Ovary (tissue), 9 donors: Measurements from ENCODE around the gene RTTN. TPM values are rescaled to one million over a fixed set of nuclear protein-coding genes. Genes with fewer than 3 reads are reported as not detected.

Experiments
- DNase-seq, 5 donors: peaks; one replicate each; pipeline ENCODE4 v3.0.0-alpha.2; 2019 to 2020
- H3K27ac ChIP-seq, 2 donors: fragments of 200-600 bp; one replicate each; pipeline versions ENCODE4 v1.5.1 to v1.8.0; 2019 to 2022
- H3K27me3 ChIP-seq: fragments of 200-600 bp; one replicate; pipeline ENCODE4 v1.8.0; 2022
- H3K36me3 ChIP-seq: fragments of 200-600 bp; sonication (generic); one replicate; pipeline ENCODE4 v1.5.1; 2019
- H3K4me1 ChIP-seq: one replicate; pipeline ENCODE4 v1.8.1; 2013; ENCODE audit warnings: mild to moderate bottlenecking, moderate library complexity; ENCODE audit not compliant: insufficient read depth
- H3K4me3 ChIP-seq: fragments of 200-600 bp; sonication (generic); one replicate; pipeline ENCODE4 v1.5.1; 2017
- H3K9me3 ChIP-seq, 2 donors: fragments of 200-600 bp in 1 of 2; sonication (generic) in 1 of 2; one replicate each; pipeline versions ENCODE4 v1.5.1 to v1.8.1; 2013 to 2019; ENCODE audit warnings: mild to moderate bottlenecking in 1 of 2, moderate library complexity in 1 of 2
- EP300 ChIP-seq: sonication (generic); formaldehyde crosslinking; IDR thresholded peaks from one replicate; pipeline ENCODE4 v1.6.1; 2017; ENCODE audit warnings: antibody characterized with exemption
- POLR2A ChIP-seq: fragments of 450-650 bp; IDR thresholded peaks from one replicate; pipeline ENCODE4 v1.6.1; 2017; ENCODE audit warnings: antibody characterized with exemption, mild to moderate bottlenecking, moderate library complexity
- WGBS, 3 donors: extraction: QIAGEN DNeasy Blood & Tissue Kit in 1 of 3; methylation state at CpG; one replicate each; pipeline versions ENCODE4 v1.1.5 to v1.1.7; 2013 to 2017; 5-methylcytosine and 5-hydroxymethylcytosine counted together
- intact Hi-C, 4 donors: fragments of 100-400 bp; cut with DNase I; formaldehyde crosslinking; loops; one replicate each; pipeline versions ENCODE4 v1.11.0 to v1.15.1; 2022 to 2023
- polyA plus RNA-seq, 2 donors: library from polyadenylated mRNA; stranded (reverse); fragments of 200-250 nt in 1 of 2; fragments of 350-450 nt in 1 of 2; fragmentation: Illumina TruSeq in 1 of 2; extraction: RNeasy Lipid Tissue Mini Kit (QIAGEN cat#74804) in 1 of 2; gene quantifications; one replicate each; pipeline ENCODE4 v1.2.3, GENCODE V29; 2013 to 2014
- total RNA-seq, 7 donors: library from RNA; depleted of rRNA in 2 of 7; stranded (reverse); fragments of >200 nt in 2 of 7; fragmentation: NEBNext Ultra II Directional in 3 of 7; extraction: Animal tissue kit (Norgen Biotek cat#: 25700) in 3 of 7; gene quantifications; one replicate each; pipeline versions ENCODE4 v1.1.0 to v1.2.4, GENCODE V29; 2016 to 2023
- TF ChIP-seq, protein P1 (sequence below), 3 donors: fragments of 450-650 bp in 2 of 3; fragments of 200-600 bp in 1 of 3; IDR thresholded peaks; one replicate each; pipeline versions ENCODE4 v1.5.1 to v1.8.0; 2016 to 2022; ENCODE audit warnings: antibody characterized with exemption in 3 of 3, mild to moderate bottlenecking in 1 of 3
- donor health status: DM: no; HTN: no; CAD: no; lungs with moderate emphysema.
- donor health status: DM: no; HTN: no; CAD: no.
- donor health status: Bipolar disorder and iron deficiency.
- donor health status: DM: yes; HTN: yes; CAD: no.
- donor health status: DM: no; HTN: no; CAD: no.
- donor health status: DM: yes; HTN: yes; CAD: no.

RTTN gene
- total and polyA plus RNA-seq, 9 donors = 6.2 to 22.4 (median 14.9) TPM

DNA sequence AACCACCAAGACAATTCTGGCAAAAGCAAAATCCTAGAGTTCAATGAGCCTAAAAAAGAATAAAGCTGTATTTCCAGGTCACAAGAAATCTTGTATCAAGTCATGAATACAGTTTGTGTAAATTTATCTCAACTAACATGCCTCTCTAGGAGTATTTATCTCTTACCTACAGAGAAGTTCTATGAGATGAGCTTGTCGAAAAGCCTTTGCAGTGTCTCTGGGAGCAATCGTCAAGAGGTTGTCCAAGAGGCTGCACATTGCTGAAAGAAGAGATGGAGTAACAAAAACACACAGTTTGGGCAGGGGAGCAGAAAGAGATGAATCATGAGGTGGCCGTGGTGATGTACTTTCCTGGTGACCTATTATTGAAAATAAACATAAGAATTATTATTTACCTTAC, 145.8 kb downstream of the RTTN start:
- no peak overlapping the region for H3K27ac ChIP-seq
- DNase-seq = no peak
- no peaks in the 10 kb centered on the region for H3K27me3 ChIP-seq
- 89 to 96% (median 95%) methylated on average over 3 of the region's 3 CpGs for WGBS, 3 donors
- no peaks in the 10 kb centered on the region for H3K4me1 ChIP-seq
- intact Hi-C loops = no loop called here
- H3K36me3 ChIP-seq = no peaks in the 10 kb centered on the region
- H3K9me3 ChIP-seq = no peaks in the 10 kb centered on the region
- TF ChIP-seq, protein P1, sequence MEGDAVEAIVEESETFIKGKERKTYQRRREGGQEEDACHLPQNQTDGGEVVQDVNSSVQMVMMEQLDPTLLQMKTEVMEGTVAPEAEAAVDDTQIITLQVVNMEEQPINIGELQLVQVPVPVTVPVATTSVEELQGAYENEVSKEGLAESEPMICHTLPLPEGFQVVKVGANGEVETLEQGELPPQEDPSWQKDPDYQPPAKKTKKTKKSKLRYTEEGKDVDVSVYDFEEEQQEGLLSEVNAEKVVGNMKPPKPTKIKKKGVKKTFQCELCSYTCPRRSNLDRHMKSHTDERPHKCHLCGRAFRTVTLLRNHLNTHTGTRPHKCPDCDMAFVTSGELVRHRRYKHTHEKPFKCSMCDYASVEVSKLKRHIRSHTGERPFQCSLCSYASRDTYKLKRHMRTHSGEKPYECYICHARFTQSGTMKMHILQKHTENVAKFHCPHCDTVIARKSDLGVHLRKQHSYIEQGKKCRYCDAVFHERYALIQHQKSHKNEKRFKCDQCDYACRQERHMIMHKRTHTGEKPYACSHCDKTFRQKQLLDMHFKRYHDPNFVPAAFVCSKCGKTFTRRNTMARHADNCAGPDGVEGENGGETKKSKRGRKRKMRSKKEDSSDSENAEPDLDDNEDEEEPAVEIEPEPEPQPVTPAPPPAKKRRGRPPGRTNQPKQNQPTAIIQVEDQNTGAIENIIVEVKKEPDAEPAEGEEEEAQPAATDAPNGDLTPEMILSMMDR (IDR thresholded peaks at IDR 0.05) = no peak
- TF ChIP-seq EP300 (no peak), POLR2A (no peak)
- H3K4me3 ChIP-seq = no peak overlapping the region

DNA sequence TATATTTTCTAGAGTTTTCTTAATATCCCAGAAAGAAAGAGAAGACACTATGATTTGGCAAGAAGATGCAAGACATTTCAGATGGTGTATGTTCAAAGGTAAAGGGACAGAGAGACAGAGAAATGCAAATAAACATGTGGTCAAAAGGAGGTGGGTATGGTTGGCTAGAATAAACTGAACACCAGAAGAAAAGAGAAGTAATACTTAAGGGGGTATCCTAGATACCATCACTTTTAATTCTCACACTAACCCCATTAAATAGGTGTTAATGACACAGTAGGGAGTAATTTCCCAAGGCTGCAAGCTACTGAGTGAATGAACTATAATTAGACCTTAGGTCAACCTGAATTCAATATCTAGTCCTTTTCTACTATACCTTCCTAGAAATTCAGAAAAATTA, 146.6 kb downstream of the RTTN start:
- Histone ChIP-seq H3K27ac (no peak overlapping the region), H3K4me1 (no peaks in the 10 kb centered on the region), H3K27me3 (no peaks in the 10 kb centered on the region), H3K4me3 (no peak overlapping the region), H3K36me3 (no peaks in the 10 kb centered on the region), H3K9me3 (no peaks in the 10 kb centered on the region)
- DNase-seq = no peak
- no peak for TF ChIP-seq POLR2A
- TF ChIP-seq, protein P1 (IDR thresholded peaks at IDR 0.05) = no peak
- TF ChIP-seq EP300 = no peak
- intact Hi-C loops = no loop called here

DNA sequence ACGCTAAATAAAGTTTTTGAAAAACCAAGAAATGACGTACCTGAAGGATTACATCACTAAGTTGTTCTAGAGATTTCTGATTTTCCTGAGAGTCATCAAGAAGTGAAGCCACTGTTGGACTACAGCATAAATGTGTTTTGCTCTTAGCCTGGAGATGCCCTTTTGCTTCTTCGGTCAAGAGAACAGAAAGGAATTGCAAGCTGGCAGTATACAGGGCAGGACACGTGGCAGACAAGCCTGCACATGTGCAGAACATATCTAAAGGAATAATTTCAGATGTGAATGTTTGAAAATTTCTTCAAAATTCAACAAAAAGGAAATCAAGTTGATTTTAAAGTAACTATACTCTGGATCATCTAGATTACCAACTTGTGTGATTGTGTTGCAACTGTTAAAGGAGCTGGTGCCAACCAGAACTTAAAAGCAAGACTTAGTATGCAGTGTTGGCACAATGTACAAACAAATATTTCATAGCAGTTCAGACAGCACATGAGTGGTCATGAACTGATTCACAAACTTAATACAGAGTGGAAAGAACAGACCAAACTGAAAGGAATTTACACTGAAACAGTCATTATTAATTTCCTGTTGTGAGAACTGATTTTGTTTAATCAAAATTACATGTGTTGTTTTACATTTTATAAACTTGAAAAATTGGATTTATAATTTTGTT, 157.4 kb downstream of the RTTN start:
- Histone ChIP-seq H3K9me3 (no peaks in the 10 kb centered on the region), H3K36me3 (no peaks in the 10 kb centered on the region), H3K27me3 (no peaks in the 10 kb centered on the region), H3K27ac (no peak overlapping the region), H3K4me1 (peaks cover 3% of the 10 kb centered on the region), H3K4me3 (no peak overlapping the region)
- TF ChIP-seq, protein P1 (IDR thresholded peaks at IDR 0.05) = no peak
- TF ChIP-seq EP300 = no peak
- no peak for TF ChIP-seq POLR2A
- 88 to 91% (median 89%) methylated on average over 4 of the region's 4 CpGs for WGBS, 3 donors
- no peak for DNase-seq
- intact Hi-C loops = no loop called here

DNA sequence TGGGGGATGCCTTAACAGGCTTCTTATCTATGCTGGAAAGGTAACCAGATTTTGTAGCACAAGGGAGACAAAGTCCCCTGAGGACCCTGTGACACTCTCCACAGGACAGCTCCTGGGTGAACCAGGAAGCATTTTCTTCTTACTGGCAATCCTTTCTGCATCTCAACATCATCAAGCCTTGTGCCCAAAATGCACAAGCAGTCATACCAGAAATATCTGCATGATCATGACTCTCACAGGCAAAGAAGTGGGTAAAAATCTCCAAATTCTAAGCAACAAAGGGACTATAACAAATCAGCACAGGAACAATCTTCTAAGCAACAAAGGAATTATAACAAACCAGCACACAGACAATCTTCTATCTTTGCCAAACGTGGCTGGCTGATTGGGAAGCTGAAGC, 158.7 kb downstream of the RTTN start:
- intact Hi-C loops = no loop called here
- no peak overlapping the region for H3K27ac ChIP-seq
- H3K4me3 ChIP-seq = no peak overlapping the region
- WGBS, 3 donors = 19 to 43% (median 21%) methylated on average over 1 of the region's 1 CpG
- TF ChIP-seq EP300 (no peak), POLR2A (no peak)
- TF ChIP-seq, protein P1 (IDR thresholded peaks at IDR 0.05) = no peak
- no peaks in the 10 kb centered on the region for H3K27me3 ChIP-seq
- no peaks in the 10 kb centered on the region for H3K9me3 ChIP-seq
- no peak for DNase-seq
- H3K4me1 ChIP-seq = peaks cover 3% of the 10 kb centered on the region
- no peaks in the 10 kb centered on the region for H3K36me3 ChIP-seq
